ENCODE data around the gene LMF1. TPM values are rescaled to one million over a fixed set of nuclear protein-coding genes. Genes with fewer than 3 reads are reported as not detected.

LMF1 gene
- total and polyA plus RNA-seq, 2 of the 8 experiments (the other 6 are each of a cell fraction or from before 2014, with no cell fraction given) = 3.5 to 9.1 TPM

GRCh38 chr16:889586-889985 lies 81.2 kb downstream of the LMF1 start:
- Histone ChIP-seq H3K9me3 (ENCODE audit: insufficient read depth in 2 of 2, low read depth in 1 of 2, low read length in 1 of 2) (no peaks in the 10 kb centered on the region; a peak in 1 of 4 replicates), H3K56ac (replicated peaks; ENCODE audit: insufficient read length, low read depth, low read length) (no peak overlapping the region), H4K5ac (ENCODE audit: insufficient read length, low read depth, low read length) (no peak overlapping the region), H3K27me3 (replicated peaks in 1 of 4; ENCODE audit: control insufficient read depth in 3 of 4, extremely low read depth in 1 of 4, insufficient read depth in 3 of 4, low read length in 3 of 4) (no peaks in the 10 kb centered on the region), H2BK20ac (ENCODE audit: low read length) (no peak overlapping the region), H3K23me2 (ENCODE audit: low read depth, low read length) (no peaks in the 10 kb centered on the region; the same call in 1 of the 2 replicates), H3K27ac (ENCODE audit: low read depth, low read length) (no peak overlapping the region), H4K20me1 (replicated peaks in 1 of 2; ENCODE audit: control insufficient read depth in 1 of 2, insufficient read depth in 2 of 2, low read length in 2 of 2) (peaks cover 0 to 3% of the 10 kb centered on the region in 2 experiments), H3K18ac (ENCODE audit: extremely low read depth, low read length) (no peak overlapping the region), H3K14ac (ENCODE audit: insufficient read length) (no peak overlapping the region), H3K9ac (replicated peaks in 1 of 4; ENCODE audit: extremely low read depth in 1 of 4, low read depth in 3 of 4, low read length in 3 of 4) (no peak overlapping the region), H3K23ac (ENCODE audit: insufficient read length) (no peak overlapping the region), H3K4me1 (replicated peaks in 1 of 4; ENCODE audit: control insufficient read depth in 3 of 4, insufficient read depth in 4 of 4, low read length in 3 of 4) (peaks cover 0 to 22% (median 9%) of the 10 kb centered on the region in 4 experiments; a peak in 5 of 7 replicates), H2AFZ (ENCODE audit: low read length) (no peak overlapping the region), H2BK15ac (ENCODE audit: low read length) (no peak overlapping the region), H3K4me2 (ENCODE audit: insufficient read depth in 1 of 2, low read depth in 2 of 2, low read length in 2 of 2) (no peak overlapping the region), H2BK120ac (replicated peaks; ENCODE audit: low read depth, low read length) (no peak overlapping the region), H3K79me1 (ENCODE audit: low read depth, low read length) (no peaks in the 10 kb centered on the region), H3K4me3 (ENCODE audit: extremely low read depth in 1 of 4, insufficient read depth in 2 of 4, low read depth in 3 of 4, low read length in 4 of 4) (no peak overlapping the region), H2BK5ac (ENCODE audit: low read depth, low read length) (no peak overlapping the region), H4K91ac (replicated peaks; ENCODE audit: insufficient read length, low read length) (no peak overlapping the region), H2BK12ac (ENCODE audit: low read depth, low read length) (no peak overlapping the region), H3K36me3 (ENCODE audit: control insufficient read depth in 2 of 4, insufficient read depth in 4 of 4, low read length in 3 of 4) (no peaks in the 10 kb centered on the region), H3K79me2 (ENCODE audit: control insufficient read depth in 1 of 2, insufficient read depth in 2 of 2, low read length in 2 of 2) (no peaks in the 10 kb centered on the region), H3K4ac (replicated peaks; ENCODE audit: insufficient read length, low read depth, low read length) (no peak overlapping the region), H4K8ac (ENCODE audit: extremely low read depth, insufficient read depth, low read length) (no peak overlapping the region), H2AK5ac (ENCODE audit: low read depth, low read length) (no peak overlapping the region)
- ChIA-PET POLR2A (ENCODE audit: partially characterized antibody) (no interaction called here), CTCF (ENCODE audit: partially characterized antibody) (interaction anchor here (1.1 kb wide), 1 partner anchor 168 kb away, joined by 4 read pairs; no protein-coding TSS in a partner anchor)
- FAIRE-seq (no peak), DNase-seq (ENCODE audit: low read depth in 1 of 2, low spot score in 2 of 2) (no peak)
- 95% methylated on average over 11 of the region's 11 CpGs; no CpG with 5 or more reads in 1 of the 2 experiments for WGBS, 2 experiments (ENCODE audit: extremely low coverage in 1 of 2, insufficient coverage in 1 of 2, insufficient read length in 1 of 2, insufficient replicate concordance in 2 of 2, low coverage in 1 of 2, low lambda C conversion rate in 2 of 2, missing lambda C conversion rate in 1 of 2)
- no peak for TF ChIP-seq MAX (IDR thresholded peaks at IDR 0.05)
- no peak for TF ChIP-seq CREB1 (IDR thresholded peaks at IDR 0.05)
- no peak for TF ChIP-seq SP1 (IDR thresholded peaks at IDR 0.05; ENCODE audit: low read depth, low read length)
- no peak for TF ChIP-seq CEBPB (IDR thresholded peaks at IDR 0.05; ENCODE audit: low read depth, low read length)
- TF ChIP-seq POU5F1 (IDR thresholded peaks at IDR 0.05; ENCODE audit: low read depth, low read length) = no peak
- TF ChIP-seq YY1 (IDR thresholded peaks at IDR 0.05; ENCODE audit: low read depth, low read length) = no peak
- no peak for TF ChIP-seq SP2 (IDR thresholded peaks at IDR 0.05; ENCODE audit: low read length)
- no peak for TF ChIP-seq TAF7 (optimal IDR thresholded peaks at IDR 0.05; ENCODE audit: borderline replicate concordance, low read depth, low read length)
- TF ChIP-seq SIRT6 (IDR thresholded peaks at IDR 0.05; ENCODE audit: low read length) = no peak
- TF ChIP-seq SIN3A (conservative IDR thresholded peaks at IDR 0.05 in 1 of 2, IDR thresholded peaks at IDR 0.05 in 1 of 2; ENCODE audit: low read depth in 1 of 2, low read length in 2 of 2) = no peak
- no peak for TF ChIP-seq GABPA (IDR thresholded peaks at IDR 0.05; ENCODE audit: borderline replicate concordance, insufficient read depth, low read length)
- no peak for TF ChIP-seq MAFK (IDR thresholded peaks at IDR 0.05; ENCODE audit: low read depth, low read length)
- no peak for TF ChIP-seq CBX5 (IDR thresholded peaks at IDR 0.05; ENCODE audit: low read depth, low read length)
- TF ChIP-seq SIX5 (IDR thresholded peaks at IDR 0.05; ENCODE audit: low read depth, low read length) = no peak
- no peak for TF ChIP-seq POLR2A (IDR thresholded peaks at IDR 0.05; ENCODE audit: control extremely low read depth in 1 of 2, low read depth in 2 of 2, low read length in 2 of 2)
- no peak for TF ChIP-seq TBP (IDR thresholded peaks at IDR 0.05; ENCODE audit: low read depth, low read length)

Data from H1 (cell line).